ENCODE results near the gene RO60. TPM values are rescaled to one million over a fixed set of nuclear protein-coding genes. Genes with fewer than 3 reads are reported as not detected.
"Not testable (repeated sequence)": the region's sequence is repeated elsewhere in the genome, so short reads cannot be mapped to it uniquely, and the experiment has no call there.

Gene RO60
- total RNA-seq, 6 experiments from 2014 or later = 21.3 to 35.9 (median 25.5) TPM

GRCh38 chr1:193030280-193030679 lies 29.1 kb upstream of the RO60 start:
- peaks cover 0 to 3% (median 0%) of the 10 kb centered on the region in 4 donors for H3K4me1 ChIP-seq
- TF ChIP-seq POLR2A (IDR thresholded peaks at IDR 0.05) (no peak), CTCF (IDR thresholded peaks at IDR 0.05) (no peak)
- no peak overlapping the region for H3K4me3 ChIP-seq
- H3K36me3 ChIP-seq = peaks cover 0 to 14% (median 0%) of the 10 kb centered on the region in 4 donors
- H3K27ac ChIP-seq = no peak overlapping the region
- no peaks in the 10 kb centered on the region for H3K9me3 ChIP-seq
- 63% methylated on average over 1 of the region's 1 CpG for WGBS (ENCODE audit: insufficient coverage, low coverage, low lambda C conversion rate, missing lambda C conversion rate)
- no peaks in the 10 kb centered on the region for H3K27me3 ChIP-seq
- DNase-seq (no peak), ATAC-seq (no peak)
- intact Hi-C loops (cut with DNase I) = no loop called here

- H3K4me3 ChIP-seq = no peak overlapping the region
- DNase-seq = no peak
- ATAC-seq = peak in 3 of 4 donors; percentile 35 to 59 (median 58)
- no peaks in the 10 kb centered on the region for H3K27me3 ChIP-seq
- intact Hi-C loops (cut with DNase I) = no loop called here
- no peaks in the 10 kb centered on the region for H3K9me3 ChIP-seq
- WGBS (ENCODE audit: insufficient coverage, low coverage, low lambda C conversion rate, missing lambda C conversion rate) = 65% methylated on average over 2 of the region's 2 CpGs
- no peak for TF ChIP-seq POLR2A (IDR thresholded peaks at IDR 0.05)
- peak; percentile 17 to 42 (median 32) for TF ChIP-seq CTCF (IDR thresholded peaks at IDR 0.05)
- H3K36me3 ChIP-seq = peaks cover 0 to 14% (median 0%) of the 10 kb centered on the region in 4 donors
- no peaks in the 10 kb centered on the region for H3K4me1 ChIP-seq
- H3K27ac ChIP-seq = no peak overlapping the region
Measured at GRCh38 chr1:193031431-193031830, 28.0 kb upstream of the RO60 start.

- intact Hi-C loops (cut with DNase I) = not testable (repeated sequence)
Measured at GRCh38 chr1:193032643-193033427, 26.6 kb upstream of the RO60 start.

GRCh38 chr1:193033610-193034009 lies 25.8 kb upstream of the RO60 start:
- TF ChIP-seq CTCF (IDR thresholded peaks at IDR 0.05) (no peak), POLR2A (IDR thresholded peaks at IDR 0.05) (no peak)
- intact Hi-C loops (cut with DNase I) = no loop called here
- peaks cover 0 to 12% (median 0%) of the 10 kb centered on the region in 4 donors for H3K4me1 ChIP-seq
- no peak overlapping the region for H3K27ac ChIP-seq
- DNase-seq = no peak
- ATAC-seq = no peak
- no peaks in the 10 kb centered on the region for H3K27me3 ChIP-seq
- H3K9me3 ChIP-seq = no peaks in the 10 kb centered on the region
- H3K36me3 ChIP-seq = peaks cover 0 to 5% (median 0%) of the 10 kb centered on the region in 4 donors
- no peak overlapping the region for H3K4me3 ChIP-seq

More at GRCh38 chr1:193032643-193033427, 26.6 kb upstream of the RO60 start:
- WGBS (ENCODE audit: insufficient coverage, low coverage, low lambda C conversion rate, missing lambda C conversion rate) = 88% methylated on average over 9 of the region's 9 CpGs
- not testable (repeated sequence) for H3K4me3 ChIP-seq, H3K4me1 ChIP-seq, ATAC-seq, H3K27me3 ChIP-seq, H3K27ac ChIP-seq, DNase-seq, H3K9me3 ChIP-seq, H3K36me3 ChIP-seq

GRCh38 chr1:193036337-193037047 lies 22.9 kb upstream of the RO60 start:
- TF ChIP-seq POLR2A (IDR thresholded peaks at IDR 0.05) (no peak), CTCF (IDR thresholded peaks at IDR 0.05) (no peak)

More at GRCh38 chr1:193036337-193037047, 22.9 kb upstream of the RO60 start:
- intact Hi-C loops (cut with DNase I) = no loop called here
- H3K27ac ChIP-seq = peak overlapping the region in 2 of 3 donors; percentile 45 to 62
- no peaks in the 10 kb centered on the region for H3K36me3 ChIP-seq
- ATAC-seq = peak; percentile 80 to 92 (median 88)
- H3K9me3 ChIP-seq = no peaks in the 10 kb centered on the region
- DNase-seq = no peak
- 44% methylated on average over 3 of the region's 3 CpGs for WGBS (ENCODE audit: insufficient coverage, low coverage, low lambda C conversion rate, missing lambda C conversion rate)
- peaks cover 0 to 12% (median 0%) of the 10 kb centered on the region in 4 donors for H3K4me1 ChIP-seq
- H3K27me3 ChIP-seq = no peaks in the 10 kb centered on the region
- peak overlapping the region in 1 of 3 donors; percentile 28 for H3K4me3 ChIP-seq
